Adrenal gland (tissue), 5 donors: Measurements from ENCODE around the gene SNTA1.

Source experiments
- CTCF ChIP-seq, 6 experiments: fragments of 450-650 bp in 4 of 6; fragments of 200-600 bp in 2 of 6; sonication (generic) in 1 of 6; IDR thresholded peaks; 1 replicate in 5 of 6; 2 replicates in 1 of 6; pipeline versions ENCODE4 v1.5.1 to v1.8.0; 2016 to 2021; ENCODE audit warnings: antibody characterized with exemption in 6 of 6, mild to moderate bottlenecking in 2 of 6, moderate library complexity in 1 of 6
- POLR2A ChIP-seq, 2 donors: fragments of 450-650 bp; IDR thresholded peaks; one replicate each; pipeline ENCODE4 v1.6.1; 2017; ENCODE audit warnings: antibody characterized with exemption in 2 of 2, mild to moderate bottlenecking in 2 of 2, moderate library complexity in 1 of 2
- donor health status: DM: no; HTN: no; CAD: no.

GRCh38 chr20:33445881-33446625 is 2.5 kb upstream of the SNTA1 start:
- no peak for TF ChIP-seq CTCF (IDR thresholded peaks at IDR 0.05)
- no peak for TF ChIP-seq POLR2A (IDR thresholded peaks at IDR 0.05)
